Panc1 (cell line): ENCODE results near the gene EVI5.

Source experiments
- CTCF ChIP-seq: fragments of 450-650 bp; IDR thresholded peaks from 2 replicates; pipeline ENCODE4 v1.5.1; 2017; ENCODE audit warnings: mild to moderate bottlenecking
- POLR2AphosphoS5 ChIP-seq: IDR thresholded peaks from 2 replicates; pipeline ENCODE4 v1.6.1; 2012; ENCODE audit warnings: mild to moderate bottlenecking, low read depth, low read length, moderate library complexity
- REST ChIP-seq, 2 experiments: IDR thresholded peaks; 2 replicates each; pipeline ENCODE4 v1.6.1; 2011 to 2012; ENCODE audit warnings: low read depth in 2 of 2, control low read depth in 1 of 2, low read length in 1 of 2, mild to moderate bottlenecking in 1 of 2, moderate library complexity in 1 of 2; ENCODE audit not compliant: insufficient read depth in 1 of 2
- SIN3A ChIP-seq: IDR thresholded peaks from 2 replicates; pipeline ENCODE4 v1.6.1; 2012; ENCODE audit warnings: low read depth, mild to moderate bottlenecking, low read length, moderate library complexity, borderline replicate concordance; ENCODE audit not compliant: insufficient read depth
- TCF7L2 ChIP-seq: IDR thresholded peaks from 2 replicates; pipeline ENCODE4 v1.6.1; 2011; ENCODE audit warnings: mild to moderate bottlenecking, low read depth, low read length, inconsistent platforms

- no peak for TF ChIP-seq CTCF
- TF ChIP-seq POLR2AphosphoS5 = no peak
- TF ChIP-seq REST (IDR thresholded peaks at IDR 0.05; ENCODE audit: insufficient read depth in 1 of 2, low read depth in 2 of 2, low read length in 1 of 2) = no peak
- TF ChIP-seq SIN3A = no peak
- no peak for TF ChIP-seq TCF7L2
These were observed 248.5 kb downstream of the EVI5 start for GRCh38 chr1:92536211-92536979.
